ENCODE measurements around the gene DYNLT2B.
A peak's percentile ranks its signal among the peaks of the same experiment; 100 is the strongest.
"Not testable (repeated sequence)": the region's sequence is repeated elsewhere in the genome, so short reads cannot be mapped to it uniquely, and the experiment has no call there.

DYNLT2B gene

DNA sequence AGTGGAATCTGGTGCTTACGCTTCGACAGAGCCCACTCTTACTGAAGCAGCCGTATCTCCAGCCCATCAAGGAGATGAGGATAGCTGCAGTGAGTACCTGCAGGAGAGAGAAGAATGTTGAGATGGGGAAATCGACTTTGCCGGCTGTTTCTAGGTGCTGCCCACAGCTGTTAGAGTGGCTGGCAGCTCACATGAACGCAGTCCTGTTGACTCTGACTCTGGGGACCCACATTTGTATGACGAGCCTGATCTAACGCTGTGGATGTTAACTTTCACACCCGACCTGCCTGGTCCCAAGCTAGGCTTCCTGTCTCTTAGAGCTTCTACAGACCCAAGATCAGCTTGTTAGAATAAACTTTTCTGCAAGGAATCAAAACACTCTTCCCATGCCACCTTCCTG lies 8.9 kb upstream of the DYNLT2B start:
- DNase-seq (ENCODE audit: low read depth): no peak

DNA sequence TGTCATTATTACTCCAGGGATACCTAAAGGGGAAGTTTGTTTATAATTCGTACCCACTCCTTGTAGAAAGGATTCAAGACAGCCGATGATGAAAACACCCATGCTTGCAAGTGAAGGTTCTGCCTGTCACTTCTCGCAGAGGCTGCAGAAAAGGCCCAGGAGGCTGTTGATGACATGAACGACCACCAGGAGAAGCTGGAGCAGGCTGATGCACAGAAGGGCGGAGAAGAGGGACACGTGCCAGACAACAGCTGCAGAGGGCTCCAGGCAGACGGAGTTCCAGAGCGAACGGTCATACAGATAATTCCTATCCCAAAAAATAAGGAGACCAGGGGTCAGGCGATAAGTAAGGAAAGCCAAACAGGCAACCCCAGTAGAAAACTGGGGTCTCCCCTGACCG lies 5.7 kb upstream of the DYNLT2B start:
- DNase-seq (ENCODE audit: low read depth): no peak

DNA sequence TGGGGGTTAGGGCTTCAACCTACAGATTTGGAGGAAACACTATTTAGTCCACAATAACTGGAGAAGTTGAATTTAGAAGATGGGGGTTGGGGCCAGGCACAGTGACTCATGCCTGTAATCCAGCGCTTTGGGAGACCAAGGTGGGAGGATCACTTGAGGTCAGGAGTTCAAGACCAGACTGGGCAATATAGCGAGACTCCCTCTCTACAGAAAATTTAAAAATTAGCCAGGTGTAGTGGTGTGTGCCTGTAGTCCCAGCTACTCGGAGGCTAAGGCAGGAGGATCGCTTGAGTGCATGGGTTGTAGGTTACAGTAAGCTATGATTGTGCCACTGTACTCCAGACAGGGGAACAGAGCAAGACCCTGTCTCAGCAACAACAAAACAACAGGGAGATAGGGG lies 5.0 kb upstream of the DYNLT2B start:
- DNase-seq (ENCODE audit: low read depth): no peak

- DNase-seq (ENCODE audit: low read depth): no peak
These were observed 3.1 kb upstream of the DYNLT2B start for GRCh38 chr3:196321162-196321561.

DNA sequence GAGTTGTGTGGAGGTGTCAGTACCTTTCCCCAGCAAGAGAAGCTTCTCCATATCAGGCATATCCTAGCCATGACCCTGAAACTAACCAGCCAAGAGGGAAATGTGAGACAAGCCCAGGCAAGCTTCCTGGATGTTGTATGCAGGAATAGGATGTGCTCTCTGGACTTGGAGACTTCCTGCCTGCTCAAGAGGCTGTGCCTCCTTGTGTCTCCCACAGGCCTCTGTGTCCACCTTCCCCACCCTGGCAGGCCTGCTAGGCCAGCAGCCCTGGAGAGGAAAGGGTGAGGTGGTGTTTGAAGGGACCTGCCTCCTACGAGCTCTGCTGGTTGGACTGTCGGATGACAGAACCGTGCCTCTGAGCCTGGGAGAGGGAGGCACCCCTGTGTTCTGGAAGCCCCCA lies 2.1 kb upstream of the DYNLT2B start:
- DNase-seq (ENCODE audit: low read depth): no peak

DNA sequence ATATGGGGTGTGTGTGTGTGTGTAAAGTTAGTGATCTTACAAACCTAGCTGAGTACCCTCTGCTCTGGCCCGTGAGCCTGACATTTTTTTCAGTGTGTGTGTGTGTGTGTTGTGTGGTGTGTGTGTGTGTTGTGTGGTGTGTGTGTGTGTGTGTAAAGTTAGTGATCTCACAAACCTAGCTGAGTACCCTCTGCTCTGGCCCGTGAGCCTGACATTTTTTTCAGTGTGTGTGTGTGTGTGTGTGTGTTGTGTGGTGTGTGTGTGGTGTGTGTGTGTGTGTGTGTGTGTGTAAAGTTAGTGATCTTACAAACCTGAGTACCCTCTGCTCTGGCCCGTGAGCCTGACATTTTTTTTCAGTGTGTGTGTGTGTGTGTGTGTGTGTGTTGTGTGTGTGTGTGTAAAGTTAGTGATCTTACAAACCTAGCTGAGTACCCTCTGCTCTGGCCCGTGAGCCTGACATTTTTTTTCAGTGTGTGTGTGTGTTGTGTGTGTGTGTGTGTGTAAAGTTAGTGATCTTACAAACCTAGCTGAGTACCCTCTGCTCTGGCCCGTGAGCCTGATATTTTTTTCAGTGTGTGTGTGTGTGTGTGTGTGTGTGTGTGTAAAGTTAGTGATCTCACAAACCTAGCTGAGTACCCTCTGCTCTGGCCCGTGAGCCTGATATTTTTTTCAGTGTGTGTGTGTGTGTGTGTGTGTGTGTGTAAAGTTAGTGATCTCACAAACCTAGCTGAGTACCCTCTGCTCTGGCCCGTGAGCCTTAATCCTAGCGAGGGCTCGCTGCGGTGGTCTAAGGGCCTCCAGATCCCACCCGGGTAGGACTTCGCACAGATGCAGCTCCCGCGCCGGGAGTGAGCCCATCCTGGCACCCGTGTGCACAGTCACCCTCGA lies 997 bp downstream of the DYNLT2B start:
- DNase-seq (ENCODE audit: low read depth): not testable (repeated sequence)

DNA sequence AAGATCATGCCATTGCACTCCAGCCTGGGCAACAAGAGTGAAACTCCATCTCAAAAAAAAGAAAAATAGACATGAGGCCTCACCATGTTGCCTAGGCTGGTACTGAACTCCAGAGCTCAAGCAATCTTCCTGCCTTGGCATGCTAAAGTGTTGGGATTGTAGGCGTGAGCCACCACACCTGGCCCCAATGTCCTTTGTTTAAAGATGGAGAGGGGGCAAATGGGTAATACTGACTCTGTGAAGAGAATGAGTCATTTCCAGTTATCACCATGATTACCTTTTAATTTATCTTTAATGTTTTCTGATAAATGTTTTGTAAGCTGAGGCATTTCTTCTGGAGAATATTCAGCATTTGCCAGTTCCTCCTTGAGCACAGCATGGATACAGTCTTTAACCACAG lies 2.2 kb downstream of the DYNLT2B start:
- DNase-seq (ENCODE audit: low read depth): no peak

- DNase-seq (ENCODE audit: low read depth): no peak
These were observed 3.4 kb downstream of the DYNLT2B start for GRCh38 chr3:196314597-196314996.

DNA sequence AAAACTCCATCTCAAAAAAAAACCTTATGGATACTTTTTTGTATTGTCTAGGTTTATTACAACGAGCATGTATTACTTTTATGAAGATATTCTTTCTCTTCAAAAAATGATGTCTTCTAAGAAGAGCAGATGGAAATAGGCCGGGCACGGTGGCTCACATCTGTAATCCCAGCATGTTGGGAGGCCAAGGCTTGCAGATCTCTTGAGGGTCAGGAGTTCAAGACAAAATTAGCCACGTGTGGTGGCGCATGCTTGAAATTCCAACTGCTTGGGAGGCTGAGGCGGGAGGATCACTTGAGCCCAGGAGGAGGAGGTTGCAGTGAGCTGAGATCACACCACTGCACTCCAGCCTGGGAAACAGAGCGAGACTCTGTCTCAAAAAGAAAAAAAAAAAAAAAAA lies 4.0 kb downstream of the DYNLT2B start:
- not testable (repeated sequence) for DNase-seq (ENCODE audit: low read depth)

DNA sequence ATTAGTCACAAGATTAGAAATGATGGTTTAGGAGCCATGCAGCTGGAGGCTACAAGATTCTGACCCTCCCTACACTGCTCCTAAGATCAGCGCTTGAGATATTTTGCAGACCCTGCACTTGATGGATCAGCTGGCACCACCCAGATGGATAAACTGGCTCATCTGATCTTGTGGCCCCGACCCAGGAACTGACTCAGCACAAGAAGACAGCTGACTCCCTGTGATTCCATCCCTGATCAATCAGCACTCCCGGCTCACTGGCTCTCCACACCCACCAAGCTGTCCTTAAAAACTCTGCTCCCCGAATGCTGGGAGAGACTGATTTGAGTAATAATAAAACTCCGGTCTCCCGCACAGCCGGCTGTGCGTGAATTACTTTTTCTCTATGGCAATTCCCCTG lies 15.1 kb downstream of the DYNLT2B start:
- not testable (repeated sequence) for DNase-seq (ENCODE audit: low read depth)

GRCh38 chr3:196302551-196302950 lies 15.5 kb downstream of the DYNLT2B start:
- DNase-seq (ENCODE audit: low read depth): not testable (repeated sequence)

DNA sequence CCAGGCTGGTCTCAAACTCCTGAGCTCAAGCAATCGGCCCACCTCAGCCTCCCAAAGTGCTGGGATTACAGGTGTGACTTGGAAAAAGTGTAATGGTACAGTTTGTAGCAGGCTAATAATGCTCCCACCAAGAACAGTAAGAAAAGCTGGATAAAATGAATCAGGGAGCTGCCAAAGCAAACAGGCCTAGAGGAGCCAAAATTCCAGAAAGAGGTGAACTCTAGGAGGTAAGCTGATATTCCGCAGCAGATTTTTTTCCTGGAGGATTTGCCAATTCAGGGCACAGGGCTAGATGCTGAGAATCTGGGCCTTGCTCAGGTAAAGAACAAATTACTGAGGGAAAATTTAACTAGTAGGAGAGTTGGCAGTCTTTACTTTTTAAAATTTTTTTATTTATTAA lies 19.5 kb downstream of the DYNLT2B start:
- DNase-seq (ENCODE audit: low read depth): no peak

DNA sequence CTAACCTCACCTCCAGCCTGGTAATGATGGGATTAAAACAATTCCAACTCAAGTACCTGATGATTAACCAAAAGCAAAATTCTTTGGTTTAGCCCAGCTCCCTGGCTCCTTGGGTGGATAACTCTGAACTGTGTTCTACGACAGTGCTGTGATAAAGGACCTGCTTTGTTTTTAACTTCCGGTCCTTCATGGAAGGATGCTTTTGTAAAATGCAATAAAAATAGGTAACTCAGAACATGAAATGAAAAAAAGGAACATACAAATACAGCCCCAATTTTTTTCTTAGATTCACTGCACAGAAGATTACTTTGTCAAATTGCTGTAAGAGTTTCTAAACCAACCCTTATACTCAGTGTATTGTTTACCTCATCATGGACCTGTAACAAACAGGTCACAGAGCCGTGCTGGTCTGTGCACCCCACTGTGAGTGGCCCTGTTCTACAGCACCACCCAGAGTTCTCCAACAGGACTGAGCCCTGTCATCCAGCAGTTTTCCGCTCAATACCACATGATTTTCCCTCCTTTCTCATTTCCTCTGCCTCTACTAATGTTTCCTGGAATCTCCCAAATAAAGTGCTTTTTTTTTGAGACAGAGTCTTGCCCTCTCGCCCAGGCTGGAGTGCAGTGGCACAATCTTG lies 25.6 kb downstream of the DYNLT2B start:
- DNase-seq (ENCODE audit: low read depth): no peak

DNA sequence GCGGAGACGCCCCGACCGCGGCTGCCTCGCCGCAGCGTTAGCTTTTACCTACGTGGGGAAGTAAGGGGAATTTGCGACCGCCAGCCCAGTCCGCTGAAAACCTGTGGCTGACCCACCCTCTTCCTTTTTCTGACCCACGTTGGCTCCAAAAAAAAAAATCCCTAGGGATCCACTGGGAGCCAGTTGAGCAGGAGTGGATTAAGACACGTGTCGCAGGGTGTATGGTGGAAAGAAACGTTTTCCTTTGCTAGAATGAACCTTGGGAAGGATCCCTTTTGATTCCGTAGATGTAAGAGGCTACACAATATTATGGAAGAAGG lies 29.9 kb downstream of the DYNLT2B start:
- DNase-seq (ENCODE audit: low read depth): no peak

DNA sequence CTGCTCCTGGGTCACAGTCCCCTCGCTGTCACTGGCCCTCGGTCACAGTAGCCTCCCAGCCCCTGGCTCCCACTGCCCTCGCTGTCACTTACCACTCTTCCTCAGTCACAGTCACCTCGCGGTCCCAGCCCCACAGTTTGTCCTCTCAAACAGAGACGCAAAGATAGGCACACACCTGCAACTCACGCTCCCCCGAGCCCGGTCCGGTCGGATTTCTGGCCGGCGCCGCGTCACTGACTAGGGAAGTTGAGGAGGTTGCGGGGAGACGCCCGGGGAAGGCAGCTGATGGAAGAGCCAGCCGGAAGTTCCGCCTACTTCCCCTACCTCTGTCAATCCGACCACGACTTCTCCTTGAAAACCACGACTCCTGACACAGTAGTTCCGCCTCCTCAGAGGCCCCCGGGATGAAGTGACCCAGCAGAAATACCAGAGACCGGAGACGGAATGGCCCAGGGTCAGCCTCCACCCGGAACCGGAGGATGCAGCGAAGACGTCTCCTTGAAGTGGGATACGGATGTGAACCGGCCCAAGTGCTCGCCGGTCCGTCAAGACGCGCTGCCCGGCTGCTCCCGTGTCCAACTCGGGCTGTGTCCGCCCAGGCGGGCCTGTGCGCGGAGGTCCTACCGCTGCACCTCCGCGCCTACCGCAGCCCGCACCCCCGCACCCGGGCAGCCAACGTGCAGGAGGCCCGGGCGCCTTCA lies 30.4 kb downstream of the DYNLT2B start, which contains the start of gene PCYT1A:
PCYT1A (minus strand) TSS at position 287 of the 701 bp plus-strand sequence. CDS start 17,195 bp downstream, outside the sequence.
- peak; percentile 58 for DNase-seq (ENCODE audit: low read depth)

GRCh38 chr3:196287090-196287439 lies 31.0 kb downstream of the DYNLT2B start:
- DNase-seq (ENCODE audit: low read depth): peak; percentile 2

DNA sequence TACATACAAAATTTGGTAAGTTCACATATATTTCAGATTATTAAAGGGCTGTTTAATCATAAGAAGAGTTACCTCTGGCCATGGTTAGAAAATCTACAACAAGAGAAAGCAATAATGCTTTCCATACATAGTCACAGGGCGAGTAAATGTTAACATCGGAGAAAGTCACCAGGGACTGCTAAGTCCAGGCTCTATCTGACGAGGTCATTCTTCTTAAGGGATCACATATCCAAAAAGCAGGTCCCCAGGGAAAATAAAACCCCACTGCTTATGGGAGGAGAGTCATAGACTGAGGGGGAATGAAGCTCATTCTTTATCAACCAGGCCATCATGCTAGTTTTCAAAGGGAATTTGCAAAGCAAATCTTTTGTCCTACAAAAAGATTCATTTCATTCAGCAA lies 33.6 kb downstream of the DYNLT2B start:
- no peak for DNase-seq (ENCODE audit: low read depth)

- no peak for DNase-seq (ENCODE audit: low read depth)
These were observed 36.1 kb downstream of the DYNLT2B start for GRCh38 chr3:196281962-196282361.

DNA sequence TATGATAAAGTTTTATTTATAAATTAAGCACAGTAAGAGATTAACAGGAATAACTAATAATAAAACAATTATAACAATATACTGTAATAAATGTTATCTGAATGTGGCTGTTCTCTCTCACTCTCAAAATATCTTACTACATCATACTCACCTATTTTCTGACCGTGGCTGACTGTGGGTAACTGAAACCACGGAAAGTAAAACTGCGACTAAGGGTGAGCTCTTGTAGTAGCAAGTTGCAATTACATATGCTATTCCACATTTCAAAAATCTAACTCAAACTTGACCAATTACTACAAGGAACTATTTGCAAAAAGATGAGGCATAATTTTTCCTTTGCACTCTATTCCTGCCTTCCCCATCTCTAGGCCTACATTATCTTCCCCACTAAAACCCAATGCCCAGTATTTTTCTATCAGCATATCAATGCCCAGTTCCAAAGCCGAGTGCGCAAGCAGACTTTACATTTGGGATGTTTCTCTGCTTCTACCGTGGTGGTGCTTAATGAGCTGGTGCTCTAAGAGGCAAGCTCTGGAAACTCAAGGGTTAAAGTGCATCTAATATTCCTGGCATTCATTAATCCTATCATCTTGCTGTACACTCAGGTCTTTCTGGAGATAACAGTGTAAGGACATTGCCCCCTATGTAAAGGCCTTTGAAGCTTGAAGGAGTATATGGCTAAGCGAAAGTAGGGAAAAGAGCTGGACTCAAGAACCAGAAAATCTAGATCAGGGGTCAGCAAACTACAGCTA lies 37.2 kb downstream of the DYNLT2B start:
- DNase-seq (ENCODE audit: low read depth): no peak

GRCh38 chr3:196275126-196275525 lies 42.9 kb downstream of the DYNLT2B start:
- DNase-seq (ENCODE audit: low read depth): no peak

DNA sequence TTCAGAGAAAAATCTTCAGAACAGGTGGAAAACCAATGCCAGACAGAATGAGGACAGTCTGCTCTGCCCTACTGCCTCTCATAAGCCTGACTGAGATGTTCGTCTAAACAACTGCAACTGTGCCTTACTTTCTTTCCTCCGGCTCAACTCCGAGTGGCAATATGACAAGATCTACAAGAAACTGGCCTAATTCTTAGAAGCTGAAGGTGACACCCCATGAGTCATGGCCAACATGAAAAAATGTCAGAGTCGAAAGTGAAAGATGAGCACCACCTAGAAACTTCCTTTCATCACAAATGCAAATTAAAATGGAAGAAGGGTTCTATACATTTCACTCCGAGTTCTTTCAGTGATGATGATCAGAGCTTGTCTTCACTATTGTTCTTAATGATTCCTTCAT lies 43.5 kb downstream of the DYNLT2B start:
- DNase-seq (ENCODE audit: low read depth): peak; percentile 40

- DNase-seq (ENCODE audit: low read depth): no peak
These were observed 44.4 kb downstream of the DYNLT2B start for GRCh38 chr3:196273655-196274054.

All from activated T-helper 1 cell treated with Interleukin-2 at 50 U/mL for 16 hours (primary cell).